GM12891 (cell line): Measurements from ENCODE around the gene PIP4K2C.

Source experiments
- PAX5 ChIP-seq: IDR thresholded peaks from 2 replicates; pipeline ENCODE4 v1.6.1; 2011; ENCODE audit warnings: low read length, moderate library complexity, mild to moderate bottlenecking; ENCODE audit not compliant: insufficient read depth, severe bottlenecking
- POLR2A ChIP-seq: IDR thresholded peaks from 2 replicates; pipeline ENCODE4 v1.6.1; 2011; ENCODE audit warnings: low read depth, low read length, control low read depth
- POLR2AphosphoS5 ChIP-seq: IDR thresholded peaks from 2 replicates; pipeline ENCODE4 v1.6.1; 2011; ENCODE audit warnings: low read depth, low read length, control low read depth
- SPI1 ChIP-seq: IDR thresholded peaks from 2 replicates; pipeline ENCODE4 v1.6.1; 2011; ENCODE audit warnings: low read depth, low read length, control low read depth
- TAF1 ChIP-seq: IDR thresholded peaks from 2 replicates; pipeline ENCODE4 v1.6.1; 2011; ENCODE audit warnings: low read depth, low read length, control low read depth

GRCh38 chr12:57581802-57582201 is 9.2 kb upstream of the PIP4K2C start:
- TF ChIP-seq POLR2AphosphoS5, result no peak
- TF ChIP-seq POLR2A, result no peak
- TF ChIP-seq SPI1, result no peak
- TF ChIP-seq TAF1, result no peak
- TF ChIP-seq PAX5, result no peak
